WTC11 (cell line): ENCODE data around the gene R3HDM1. TPM values are rescaled to one million over a fixed set of nuclear protein-coding genes. Genes with fewer than 3 reads are reported as not detected.

Source experiments
- ATAC-seq: fragments of 200-7000 bp; cut with Tn5 transposase; 2 replicates; pipeline ENCODE4 v1.10.0; 2021; ENCODE audit warnings: mild to moderate bottlenecking, moderate library complexity
- CTCF ChIA-PET: fragments of 300-600 bp; sonication (Branson Sonifier 250); formaldehyde crosslinking; loops from one replicate; lab custom pipeline; 2021; ENCODE audit warnings: antibody characterized with exemption; lab: Charles Lee
- POLR2A ChIA-PET: fragments of 350-600 bp; sonication (Branson Sonifier 250); formaldehyde crosslinking; loops from one replicate; lab custom pipeline; 2021; ENCODE audit warnings: antibody characterized with exemption; lab: Charles Lee
- DNase-seq: peaks from one replicate; pipeline ENCODE4 v3.0.0; 2021; ENCODE audit warnings: low spot score
- H3K27ac Mint-ChIP-seq: 2 replicates; pipeline ENCODE4 v1.8.0; 2021; ENCODE audit warnings: mixed read lengths
- H3K27me3 Mint-ChIP-seq: 2 replicates; pipeline ENCODE4 v1.8.0; 2021; ENCODE audit warnings: low read depth, mild to moderate bottlenecking, moderate library complexity, mixed read lengths
- H3K36me3 Mint-ChIP-seq: 2 replicates; pipeline ENCODE4 v1.8.0; 2021; ENCODE audit warnings: mixed read lengths
- H3K4me1 Mint-ChIP-seq: 2 replicates; pipeline ENCODE4 v1.8.0; 2022; ENCODE audit warnings: mixed read lengths
- H3K4me3 Mint-ChIP-seq: 2 replicates; pipeline ENCODE4 v1.8.0; 2021; ENCODE audit warnings: mild to moderate bottlenecking, moderate library complexity, mixed read lengths
- H3K9me3 Mint-ChIP-seq: 2 replicates; pipeline ENCODE4 v1.8.0; 2021; ENCODE audit warnings: mixed read lengths
- FOXP1 ChIP-seq: sonication (generic); formaldehyde crosslinking; IDR thresholded peaks from 2 replicates; pipeline ENCODE4 v1.8.0; 2022; ENCODE audit warnings: missing genetic modification reagents, mild to moderate bottlenecking, moderate library complexity, borderline replicate concordance
- IRF2 ChIP-seq: sonication (generic); formaldehyde crosslinking; IDR thresholded peaks from 2 replicates; pipeline ENCODE4 v1.8.0; 2022; ENCODE audit warnings: low read depth, missing genetic modification reagents, borderline replicate concordance
- JUN ChIP-seq: sonication (generic); formaldehyde crosslinking; IDR thresholded peaks from 2 replicates; pipeline ENCODE4 v1.8.0; 2023; ENCODE audit warnings: mild to moderate bottlenecking, missing genetic modification reagents
- NFATC4 ChIP-seq: fragments of 250-450 bp; sonication (Bioruptor Pico); IDR thresholded peaks from 2 replicates; pipeline ENCODE4 v1.9.0; 2021; ENCODE audit warnings: mild to moderate bottlenecking
- NFE2L1 ChIP-seq: sonication (generic); formaldehyde crosslinking; IDR thresholded peaks from 2 replicates; pipeline ENCODE4 v1.8.1; 2023; ENCODE audit warnings: missing genetic modification reagents
- RORB ChIP-seq: fragments of 250-450 bp; sonication (Bioruptor Pico); IDR thresholded peaks from 2 replicates; pipeline ENCODE4 v1.9.0; 2021; ENCODE audit warnings: mild to moderate bottlenecking
- TEAD4 ChIP-seq: sonication (generic); formaldehyde crosslinking; IDR thresholded peaks from 2 replicates; pipeline ENCODE4 v1.8.0; 2022; ENCODE audit warnings: mild to moderate bottlenecking, missing genetic modification reagents
- ZBTB21 ChIP-seq: sonication (generic); formaldehyde crosslinking; IDR thresholded peaks from 2 replicates; pipeline ENCODE4 v1.8.1; 2023; ENCODE audit warnings: mild to moderate bottlenecking, missing genetic modification reagents, borderline replicate concordance
- ZNF121 ChIP-seq: sonication (generic); formaldehyde crosslinking; IDR thresholded peaks from 2 replicates; pipeline ENCODE4 v1.8.0; 2023; ENCODE audit warnings: missing genetic modification reagents
- ZNF232 ChIP-seq: sonication (generic); formaldehyde crosslinking; IDR thresholded peaks from 2 replicates; pipeline ENCODE4 v1.8.0; 2022; ENCODE audit warnings: mild to moderate bottlenecking, missing genetic modification reagents
- ZNF263 ChIP-seq: sonication (generic); formaldehyde crosslinking; IDR thresholded peaks from 2 replicates; pipeline ENCODE4 v1.8.1; 2022; ENCODE audit warnings: low read depth, mild to moderate bottlenecking, moderate library complexity, missing genetic modification reagents
- ZNF396 ChIP-seq: fragments of 250-450 bp; sonication (Bioruptor Pico); IDR thresholded peaks from 2 replicates; pipeline ENCODE4 v1.8.0; 2021; ENCODE audit warnings: mild to moderate bottlenecking, moderate library complexity, borderline replicate concordance
- microRNA-seq: library from miRNA; unstranded; fragments of <30 nt; microRNA quantifications from one replicate; pipeline ENCODE4 v1.2.0, GENCODE V29; 2022; ENCODE audit warnings: borderline number of aligned reads
- total RNA-seq: library from RNA; stranded (reverse); gene quantifications from 3 replicates; pipeline ENCODE4 v1.2.3, GENCODE V29; 2021
- TF ChIP-seq, protein P1 (sequence below): sonication (generic); formaldehyde crosslinking; IDR thresholded peaks from 2 replicates; pipeline ENCODE4 v1.8.1; 2022; ENCODE audit warnings: low read depth, missing genetic modification reagents, borderline replicate concordance
- TF ChIP-seq, protein P2 (sequence below): sonication (generic); formaldehyde crosslinking; IDR thresholded peaks from 2 replicates; pipeline ENCODE4 v1.8.1; 2022; ENCODE audit warnings: mild to moderate bottlenecking, moderate library complexity, missing genetic modification reagents
- TF ChIP-seq, protein P3 (sequence below): sonication (generic); formaldehyde crosslinking; IDR thresholded peaks from 2 replicates; pipeline ENCODE4 v1.8.1; 2023; ENCODE audit warnings: mild to moderate bottlenecking, missing genetic modification reagents
- TF ChIP-seq, protein P4 (sequence below): sonication (generic); formaldehyde crosslinking; IDR thresholded peaks from 2 replicates; pipeline ENCODE4 v1.8.0; 2023; ENCODE audit warnings: mild to moderate bottlenecking, missing genetic modification reagents

Gene R3HDM1
- total RNA-seq, 1 experiment from 2014 or later, result 58.4 TPM

DNA sequence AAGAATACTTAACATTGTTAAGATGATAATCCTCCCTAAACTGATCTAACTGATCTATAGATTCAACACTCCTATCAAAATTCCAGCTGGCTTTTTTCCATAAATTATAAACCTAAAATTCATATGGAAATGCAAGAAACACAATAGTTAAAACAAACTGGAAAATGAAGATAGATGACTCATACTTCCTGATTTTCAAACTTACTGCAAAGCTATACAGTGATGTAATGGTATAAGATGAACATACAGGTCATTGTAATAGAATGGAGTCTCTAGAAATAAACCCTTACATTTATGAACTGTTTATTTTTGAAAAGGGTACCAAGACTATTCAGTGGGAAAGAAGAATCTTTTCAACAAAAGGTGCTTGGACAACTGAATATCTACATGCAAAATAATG, 242.6 kb downstream of the R3HDM1 start:
- Mint-ChIP-seq H3K9me3 (no peaks in the 10 kb centered on the region), H3K4me1 (no peaks in the 10 kb centered on the region), H3K27ac (no peak overlapping the region), H3K36me3 (peaks cover 84% of the 10 kb centered on the region), H3K27me3 (no peaks in the 10 kb centered on the region), H3K4me3 (no peak overlapping the region)
- ChIA-PET POLR2A (no interaction called here), CTCF (no interaction called here)
- no peak for ATAC-seq
- no peak for DNase-seq
- TF ChIP-seq, protein P1, sequence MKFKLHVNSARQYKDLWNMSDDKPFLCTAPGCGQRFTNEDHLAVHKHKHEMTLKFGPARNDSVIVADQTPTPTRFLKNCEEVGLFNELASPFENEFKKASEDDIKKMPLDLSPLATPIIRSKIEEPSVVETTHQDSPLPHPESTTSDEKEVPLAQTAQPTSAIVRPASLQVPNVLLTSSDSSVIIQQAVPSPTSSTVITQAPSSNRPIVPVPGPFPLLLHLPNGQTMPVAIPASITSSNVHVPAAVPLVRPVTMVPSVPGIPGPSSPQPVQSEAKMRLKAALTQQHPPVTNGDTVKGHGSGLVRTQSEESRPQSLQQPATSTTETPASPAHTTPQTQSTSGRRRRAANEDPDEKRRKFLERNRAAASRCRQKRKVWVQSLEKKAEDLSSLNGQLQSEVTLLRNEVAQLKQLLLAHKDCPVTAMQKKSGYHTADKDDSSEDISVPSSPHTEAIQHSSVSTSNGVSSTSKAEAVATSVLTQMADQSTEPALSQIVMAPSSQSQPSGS (CRISPR knock-in tag), result no peak
- TF ChIP-seq NFE2L1 (no peak), ZNF232 (CRISPR knock-in tag) (no peak), TEAD4 (no peak), ZBTB21 (CRISPR knock-in tag) (no peak), ZNF396 (CRISPR knock-in tag) (no peak), ZNF121 (no peak), RORB (CRISPR knock-in tag) (no peak), NFATC4 (no peak), FOXP1 (CRISPR knock-in tag) (no peak), ZNF263 (no peak), JUN (CRISPR knock-in tag) (no peak), IRF2 (CRISPR knock-in tag) (no peak)
- TF ChIP-seq, protein P2, sequence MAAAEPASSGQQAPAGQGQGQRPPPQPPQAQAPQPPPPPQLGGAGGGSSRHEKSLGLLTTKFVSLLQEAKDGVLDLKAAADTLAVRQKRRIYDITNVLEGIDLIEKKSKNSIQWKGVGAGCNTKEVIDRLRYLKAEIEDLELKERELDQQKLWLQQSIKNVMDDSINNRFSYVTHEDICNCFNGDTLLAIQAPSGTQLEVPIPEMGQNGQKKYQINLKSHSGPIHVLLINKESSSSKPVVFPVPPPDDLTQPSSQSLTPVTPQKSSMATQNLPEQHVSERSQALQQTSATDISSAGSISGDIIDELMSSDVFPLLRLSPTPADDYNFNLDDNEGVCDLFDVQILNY (CRISPR knock-in tag), result no peak
- TF ChIP-seq, protein P3, sequence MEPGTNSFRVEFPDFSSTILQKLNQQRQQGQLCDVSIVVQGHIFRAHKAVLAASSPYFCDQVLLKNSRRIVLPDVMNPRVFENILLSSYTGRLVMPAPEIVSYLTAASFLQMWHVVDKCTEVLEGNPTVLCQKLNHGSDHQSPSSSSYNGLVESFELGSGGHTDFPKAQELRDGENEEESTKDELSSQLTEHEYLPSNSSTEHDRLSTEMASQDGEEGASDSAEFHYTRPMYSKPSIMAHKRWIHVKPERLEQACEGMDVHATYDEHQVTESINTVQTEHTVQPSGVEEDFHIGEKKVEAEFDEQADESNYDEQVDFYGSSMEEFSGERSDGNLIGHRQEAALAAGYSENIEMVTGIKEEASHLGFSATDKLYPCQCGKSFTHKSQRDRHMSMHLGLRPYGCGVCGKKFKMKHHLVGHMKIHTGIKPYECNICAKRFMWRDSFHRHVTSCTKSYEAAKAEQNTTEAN (CRISPR knock-in tag), result no peak
- TF ChIP-seq, protein P4, sequence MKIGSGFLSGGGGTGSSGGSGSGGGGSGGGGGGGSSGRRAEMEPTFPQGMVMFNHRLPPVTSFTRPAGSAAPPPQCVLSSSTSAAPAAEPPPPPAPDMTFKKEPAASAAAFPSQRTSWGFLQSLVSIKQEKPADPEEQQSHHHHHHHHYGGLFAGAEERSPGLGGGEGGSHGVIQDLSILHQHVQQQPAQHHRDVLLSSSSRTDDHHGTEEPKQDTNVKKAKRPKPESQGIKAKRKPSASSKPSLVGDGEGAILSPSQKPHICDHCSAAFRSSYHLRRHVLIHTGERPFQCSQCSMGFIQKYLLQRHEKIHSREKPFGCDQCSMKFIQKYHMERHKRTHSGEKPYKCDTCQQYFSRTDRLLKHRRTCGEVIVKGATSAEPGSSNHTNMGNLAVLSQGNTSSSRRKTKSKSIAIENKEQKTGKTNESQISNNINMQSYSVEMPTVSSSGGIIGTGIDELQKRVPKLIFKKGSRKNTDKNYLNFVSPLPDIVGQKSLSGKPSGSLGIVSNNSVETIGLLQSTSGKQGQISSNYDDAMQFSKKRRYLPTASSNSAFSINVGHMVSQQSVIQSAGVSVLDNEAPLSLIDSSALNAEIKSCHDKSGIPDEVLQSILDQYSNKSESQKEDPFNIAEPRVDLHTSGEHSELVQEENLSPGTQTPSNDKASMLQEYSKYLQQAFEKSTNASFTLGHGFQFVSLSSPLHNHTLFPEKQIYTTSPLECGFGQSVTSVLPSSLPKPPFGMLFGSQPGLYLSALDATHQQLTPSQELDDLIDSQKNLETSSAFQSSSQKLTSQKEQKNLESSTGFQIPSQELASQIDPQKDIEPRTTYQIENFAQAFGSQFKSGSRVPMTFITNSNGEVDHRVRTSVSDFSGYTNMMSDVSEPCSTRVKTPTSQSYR (CRISPR knock-in tag), result no peak

Small RNAs within 50 kb of the gene (microRNA-seq; reads per million reads assigned to microRNA genes)
- 33.2 reads per million, percentile 47 among the genes with 10 or more reads in this experiment for gene MIR128-1

Other genes starting within 250 kb of the R3HDM1 start
- 15.9 to 19.5 TPM (median 18.9 TPM) in 3 replicates for gene ZRANB3, start 266 bp upstream of the R3HDM1 start, total RNA-seq
- gene UBXN4, start 210.4 kb downstream of the R3HDM1 start, total RNA-seq, result 64.3 to 73.9 TPM (median 68.1 TPM) in 3 replicates